HuH-7 (cell line): ENCODE measurements around the gene UBE2L3.
"Not testable (repeated sequence)": the region's sequence is repeated elsewhere in the genome, so short reads cannot be mapped to it uniquely, and the experiment has no call there.

Source experiments
- DNase-seq: peaks from one replicate; pipeline ENCODE4 v3.0.0; 2011; ENCODE audit warnings: low spot score

Gene UBE2L3

GRCh38 chr22:21571679-21572078 is 4.2 kb downstream of the UBE2L3 start:
- no peak for DNase-seq

DNA sequence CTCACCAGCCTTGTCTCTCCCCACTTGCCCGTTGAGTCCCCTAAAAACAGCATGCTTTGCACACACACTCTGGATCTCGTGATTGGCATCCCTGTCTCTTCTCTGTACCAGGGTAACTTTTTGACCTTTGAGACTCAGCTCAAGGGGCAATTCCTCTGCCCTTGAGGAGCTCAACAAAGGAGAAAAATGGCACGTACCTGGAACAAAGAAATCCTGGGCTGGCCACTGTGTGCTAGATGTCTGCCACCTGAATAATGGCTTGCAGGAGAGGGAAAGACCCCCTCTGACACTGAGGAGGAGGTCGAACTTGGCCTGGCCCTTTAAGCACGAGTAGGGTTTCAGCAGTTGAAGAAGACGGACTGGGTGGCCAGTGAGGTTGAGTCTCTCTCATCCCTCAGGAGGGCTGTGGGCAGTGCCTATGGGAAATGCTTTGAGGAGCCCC is 5.8 kb downstream of the UBE2L3 start:
- no peak for DNase-seq

DNA sequence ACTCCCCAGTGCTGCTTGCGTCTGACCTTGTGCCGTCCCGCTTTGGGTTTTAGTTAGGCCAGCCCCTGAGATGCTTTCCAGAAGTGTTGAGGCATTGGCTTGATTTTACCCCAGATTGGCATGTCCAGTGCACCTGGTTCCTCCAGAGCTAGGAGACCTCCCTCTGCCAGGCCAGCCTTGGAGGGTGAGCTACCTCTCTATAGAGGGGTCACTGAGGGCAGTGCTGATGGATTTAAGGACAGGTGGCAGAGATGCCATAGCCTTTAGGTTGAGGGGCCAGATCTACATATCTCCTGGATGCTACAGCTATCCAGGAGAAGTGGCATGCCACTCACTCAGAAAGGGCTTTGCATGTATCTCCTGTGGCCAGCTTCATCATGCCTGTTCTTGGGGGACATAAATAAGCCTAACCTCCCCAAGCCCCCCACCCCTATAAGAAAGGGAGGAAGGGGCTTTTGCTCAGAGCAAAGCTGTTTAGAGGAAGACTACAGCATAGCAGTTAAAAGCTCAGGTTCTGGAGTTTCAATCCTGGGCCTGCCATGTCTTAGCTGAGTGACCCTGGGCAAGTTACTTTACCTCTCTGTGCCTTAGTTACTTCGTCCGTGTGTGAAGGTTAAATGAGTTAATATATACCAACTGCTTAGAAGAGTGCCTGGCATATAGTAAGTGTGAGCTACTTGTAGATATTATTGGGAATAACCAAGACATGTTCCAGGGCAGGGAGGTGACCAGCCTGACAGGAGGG is 6.4 kb downstream of the UBE2L3 start:
- no peak for DNase-seq

- no peak for DNase-seq
Measured at GRCh38 chr22:21579474-21579851, 11.9 kb downstream of the UBE2L3 start.

- DNase-seq: not testable (repeated sequence)
Measured at GRCh38 chr22:21580623-21581007, 13.1 kb downstream of the UBE2L3 start.

- DNase-seq: not testable (repeated sequence)
Measured at GRCh38 chr22:21581009-21581713, 13.6 kb downstream of the UBE2L3 start.

GRCh38 chr22:21582801-21583740 is 15.6 kb downstream of the UBE2L3 start:
- DNase-seq: no peak

- no peak for DNase-seq
Measured at GRCh38 chr22:21585389-21585788, 17.9 kb downstream of the UBE2L3 start.

- DNase-seq: no peak
Measured at GRCh38 chr22:21587803-21588611, 20.5 kb downstream of the UBE2L3 start.

DNA sequence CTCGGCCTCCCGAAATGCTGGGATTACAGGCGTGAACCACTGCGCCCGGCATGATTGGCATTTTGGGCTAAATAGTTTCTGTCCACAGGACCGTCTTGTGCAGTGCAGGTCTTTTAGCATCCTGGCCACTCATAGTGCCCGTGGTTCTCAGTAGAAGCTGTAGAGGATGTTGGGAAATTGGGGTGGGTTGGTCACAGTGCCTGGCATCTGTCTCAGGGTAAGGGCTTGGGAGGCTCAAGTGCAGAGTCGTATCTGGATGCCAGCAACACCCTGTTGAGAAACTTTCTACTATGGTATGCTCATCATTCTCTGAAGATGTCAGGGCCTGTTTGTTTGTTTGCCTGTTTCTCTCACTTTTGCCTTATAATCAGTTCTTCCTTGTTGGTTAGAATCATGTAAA is 21.9 kb downstream of the UBE2L3 start:
- no peak for DNase-seq

DNA sequence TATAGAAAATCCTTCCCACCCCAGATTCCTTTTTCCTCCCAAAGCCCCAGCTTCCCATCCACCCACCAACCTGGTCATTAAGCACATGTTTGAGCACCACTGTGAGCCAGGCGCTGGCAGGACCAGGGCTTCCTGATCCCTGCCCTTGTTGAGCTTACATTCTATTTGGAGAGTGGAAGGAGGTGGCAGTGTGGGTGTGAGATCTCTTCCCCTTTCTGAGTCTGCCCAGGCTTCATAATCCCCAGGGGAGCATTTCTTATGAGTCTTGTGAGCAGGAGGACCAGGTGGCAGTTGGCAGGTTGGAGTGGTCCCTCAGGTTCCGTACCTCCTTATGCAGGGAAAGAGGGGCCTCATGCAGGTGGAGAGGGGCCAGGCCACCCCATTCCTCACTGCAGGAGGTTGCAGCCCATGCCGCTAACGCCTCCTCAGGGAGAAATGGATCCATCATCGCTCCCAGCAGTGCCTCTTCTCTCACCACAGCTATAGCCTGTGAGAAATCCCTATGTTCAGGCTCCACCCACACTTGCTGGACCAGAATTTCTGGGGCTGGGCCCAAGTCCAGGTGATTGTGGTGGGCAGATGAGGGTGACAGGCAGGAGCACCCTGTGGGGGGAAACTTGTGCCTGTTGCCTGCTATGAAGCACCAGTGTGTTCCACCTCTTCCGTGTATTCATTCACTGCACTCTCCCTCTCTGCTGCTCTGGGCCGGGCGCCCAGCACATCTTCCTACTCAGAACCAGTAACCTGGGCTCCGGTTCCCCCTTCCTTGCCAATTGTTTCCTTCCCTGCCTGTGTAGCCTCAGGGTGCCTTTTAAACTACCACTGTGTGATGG is 23.5 kb downstream of the UBE2L3 start:
- no peak for DNase-seq

- no peak for DNase-seq
Measured at GRCh38 chr22:21591695-21592094, 24.2 kb downstream of the UBE2L3 start.

DNA sequence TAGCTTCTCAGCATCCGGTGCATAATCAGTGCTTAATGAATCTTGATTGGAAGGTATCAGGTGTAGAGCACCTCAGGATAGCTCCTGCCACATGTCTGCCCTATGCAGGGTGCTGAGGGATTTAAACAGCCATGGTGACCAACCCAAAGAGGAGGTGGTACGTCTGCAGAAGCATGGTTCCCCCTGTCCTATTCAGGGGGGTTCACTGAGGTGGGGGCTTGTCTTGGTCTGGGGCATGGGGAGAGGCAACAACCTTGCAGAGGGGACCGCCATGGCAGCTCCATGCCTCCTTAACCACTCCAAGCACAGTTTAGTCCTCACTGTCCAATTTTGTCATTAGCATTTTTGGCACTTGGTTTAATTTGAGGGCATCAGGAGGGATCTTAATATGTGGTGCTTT is 24.9 kb downstream of the UBE2L3 start:
- DNase-seq: no peak

- DNase-seq: peak; percentile 70
Measured at GRCh38 chr22:21593406-21594232, 26.1 kb downstream of the UBE2L3 start.

- no peak for DNase-seq
Measured at GRCh38 chr22:21594865-21595452, 27.4 kb downstream of the UBE2L3 start.

- not testable (repeated sequence) for DNase-seq
Measured at GRCh38 chr22:21596356-21597135, 29.0 kb downstream of the UBE2L3 start.

DNA sequence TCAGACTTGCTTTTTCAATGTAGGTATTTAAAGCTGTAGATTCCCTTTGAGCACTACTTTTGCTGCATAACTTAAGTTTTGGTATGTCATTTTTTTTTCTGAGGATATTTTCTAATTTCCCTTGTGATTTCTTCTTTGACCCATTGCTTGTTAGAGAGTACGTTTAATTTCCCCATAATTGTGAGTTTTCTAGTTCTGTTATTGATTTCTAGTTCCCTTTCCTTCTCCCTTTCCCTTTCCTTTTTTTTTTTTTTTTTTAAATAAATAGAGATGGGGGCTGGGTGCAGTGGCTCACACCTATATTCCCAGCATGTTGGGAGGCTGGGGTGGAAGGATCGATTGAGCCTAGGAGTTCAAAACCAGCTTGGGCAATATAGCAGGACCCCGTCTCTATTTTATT is 30.8 kb downstream of the UBE2L3 start:
- DNase-seq: no peak

DNA sequence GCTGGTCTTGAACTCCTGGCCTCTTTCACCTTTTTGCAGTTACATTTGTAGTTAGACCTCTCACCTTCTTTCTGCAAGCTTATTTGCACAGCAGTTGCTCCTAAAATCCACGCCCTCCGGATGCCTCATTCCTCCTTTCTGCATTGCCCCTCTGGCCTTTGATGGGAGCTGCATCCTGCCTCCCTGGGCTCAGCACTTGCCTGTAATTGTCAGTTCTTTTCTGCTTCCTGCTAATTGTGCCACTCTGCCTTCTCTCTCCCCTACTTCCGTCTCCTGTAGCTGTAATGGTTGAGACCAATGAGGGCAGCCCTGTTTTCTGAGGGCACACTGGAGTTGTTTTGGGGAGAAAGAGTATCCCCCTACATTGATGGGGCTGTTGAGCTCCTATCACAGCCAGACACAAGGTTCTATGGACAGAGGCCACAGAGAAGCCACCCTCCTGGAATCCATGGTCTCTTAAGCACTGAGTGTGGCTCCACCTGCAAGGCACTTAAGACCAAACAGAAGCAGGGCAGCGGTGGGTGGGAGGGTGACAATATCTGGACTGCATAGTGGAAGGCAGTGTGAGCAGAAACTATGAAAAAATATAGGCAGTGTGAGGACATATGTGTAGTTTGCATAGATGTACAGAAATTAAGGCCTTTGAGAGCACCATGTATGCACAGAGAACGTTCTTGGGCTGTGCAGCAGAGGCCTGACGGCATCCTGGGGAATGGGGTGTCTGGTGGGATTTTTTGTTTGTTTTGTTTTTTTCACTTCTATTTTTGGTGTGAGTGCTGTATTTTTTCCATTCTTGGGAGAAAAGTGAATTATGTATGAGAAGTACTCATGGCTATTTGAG is 31.8 kb downstream of the UBE2L3 start:
- DNase-seq: no peak
